Measurements from ENCODE around the gene BRPF3. TPM values are rescaled to one million over a fixed set of nuclear protein-coding genes. Genes with fewer than 3 reads are reported as not detected.

BRPF3 gene
- total RNA-seq, 1 donor from 2014 or later: 36.2 TPM

DNA sequence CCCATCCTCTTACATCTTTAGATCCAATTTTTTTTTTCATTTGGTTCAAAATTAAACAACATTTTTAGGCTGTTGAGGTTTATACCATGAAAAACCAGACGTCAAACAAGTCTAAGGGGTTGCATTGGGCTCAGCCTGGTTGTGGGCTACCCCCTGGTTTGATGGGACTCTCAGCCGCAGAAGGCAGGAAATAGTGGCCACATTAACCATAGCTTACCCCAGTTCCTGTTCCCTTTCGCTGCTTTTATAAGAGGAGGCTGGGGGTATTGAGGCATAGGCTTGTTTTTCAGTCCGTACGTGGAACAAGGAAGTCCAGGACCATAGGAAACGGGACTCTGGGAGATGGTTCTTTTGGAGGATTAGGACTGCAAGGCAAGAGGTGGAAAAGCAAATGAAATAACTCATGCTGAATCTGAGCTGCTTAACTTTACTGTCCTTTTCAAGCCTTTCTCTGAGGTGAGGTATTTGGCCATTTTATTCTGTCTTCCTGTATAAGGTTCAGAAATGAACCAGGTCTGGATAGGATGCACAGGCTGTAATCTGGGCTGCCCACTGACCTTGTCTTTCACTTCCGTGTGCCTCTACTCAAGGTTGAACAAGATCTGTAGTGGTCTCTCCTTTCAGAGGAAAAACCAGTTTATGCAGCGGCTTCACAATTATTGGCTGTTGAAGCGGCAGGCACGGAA is 7.7 kb downstream of the BRPF3 start:
- H3K4me1 Mint-ChIP-seq (ENCODE audit: low read depth, unreplicated experiment): peaks cover 10% of the 10 kb centered on the region
- TF ChIP-seq, protein P1, sequence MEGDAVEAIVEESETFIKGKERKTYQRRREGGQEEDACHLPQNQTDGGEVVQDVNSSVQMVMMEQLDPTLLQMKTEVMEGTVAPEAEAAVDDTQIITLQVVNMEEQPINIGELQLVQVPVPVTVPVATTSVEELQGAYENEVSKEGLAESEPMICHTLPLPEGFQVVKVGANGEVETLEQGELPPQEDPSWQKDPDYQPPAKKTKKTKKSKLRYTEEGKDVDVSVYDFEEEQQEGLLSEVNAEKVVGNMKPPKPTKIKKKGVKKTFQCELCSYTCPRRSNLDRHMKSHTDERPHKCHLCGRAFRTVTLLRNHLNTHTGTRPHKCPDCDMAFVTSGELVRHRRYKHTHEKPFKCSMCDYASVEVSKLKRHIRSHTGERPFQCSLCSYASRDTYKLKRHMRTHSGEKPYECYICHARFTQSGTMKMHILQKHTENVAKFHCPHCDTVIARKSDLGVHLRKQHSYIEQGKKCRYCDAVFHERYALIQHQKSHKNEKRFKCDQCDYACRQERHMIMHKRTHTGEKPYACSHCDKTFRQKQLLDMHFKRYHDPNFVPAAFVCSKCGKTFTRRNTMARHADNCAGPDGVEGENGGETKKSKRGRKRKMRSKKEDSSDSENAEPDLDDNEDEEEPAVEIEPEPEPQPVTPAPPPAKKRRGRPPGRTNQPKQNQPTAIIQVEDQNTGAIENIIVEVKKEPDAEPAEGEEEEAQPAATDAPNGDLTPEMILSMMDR (IDR thresholded peaks at IDR 0.05; ENCODE audit: partially characterized antibody, unreplicated experiment): no peak
- DNase-seq: no peak
- peaks cover 38% of the 10 kb centered on the region for H3K36me3 Mint-ChIP-seq (ENCODE audit: unreplicated experiment)
- H3K27me3 Mint-ChIP-seq (ENCODE audit: unreplicated experiment): peaks cover 2% of the 10 kb centered on the region
- H3K4me3 Mint-ChIP-seq (ENCODE audit: unreplicated experiment): no peak overlapping the region
- H3K9me3 Mint-ChIP-seq (ENCODE audit: unreplicated experiment): peaks cover 10% of the 10 kb centered on the region
- no peak overlapping the region for H3K27ac Mint-ChIP-seq (ENCODE audit: unreplicated experiment)

DNA sequence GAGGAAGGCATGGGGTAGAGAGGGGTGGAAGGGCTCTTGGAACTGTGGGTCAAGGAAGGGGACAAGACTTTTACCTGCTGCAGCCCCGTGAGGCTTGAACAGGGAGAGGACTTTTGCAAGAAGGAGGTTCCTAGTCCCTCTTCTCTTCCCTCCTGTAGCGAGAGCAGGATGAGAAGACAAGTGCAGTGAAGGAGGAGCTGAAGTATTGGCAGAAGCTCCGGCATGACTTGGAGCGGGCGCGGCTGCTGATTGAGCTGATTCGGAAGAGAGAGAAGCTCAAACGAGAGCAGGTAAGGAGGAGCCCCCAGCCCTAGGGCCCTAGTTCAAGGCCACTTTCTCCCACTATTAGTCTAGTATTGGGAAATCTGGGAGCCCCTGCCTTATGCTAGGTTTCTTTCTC is 10.6 kb downstream of the BRPF3 start:
- TF ChIP-seq, protein P1 (IDR thresholded peaks at IDR 0.05; ENCODE audit: partially characterized antibody, unreplicated experiment): no peak
- peaks cover 14% of the 10 kb centered on the region for H3K36me3 Mint-ChIP-seq (ENCODE audit: unreplicated experiment)
- no peak for DNase-seq
- no peak overlapping the region for H3K4me3 Mint-ChIP-seq (ENCODE audit: unreplicated experiment)
- H3K27ac Mint-ChIP-seq (ENCODE audit: unreplicated experiment): no peak overlapping the region
- peaks cover 2% of the 10 kb centered on the region for H3K27me3 Mint-ChIP-seq (ENCODE audit: unreplicated experiment)
- H3K4me1 Mint-ChIP-seq (ENCODE audit: low read depth, unreplicated experiment): no peaks in the 10 kb centered on the region
- H3K9me3 Mint-ChIP-seq (ENCODE audit: unreplicated experiment): peaks cover 4% of the 10 kb centered on the region

DNA sequence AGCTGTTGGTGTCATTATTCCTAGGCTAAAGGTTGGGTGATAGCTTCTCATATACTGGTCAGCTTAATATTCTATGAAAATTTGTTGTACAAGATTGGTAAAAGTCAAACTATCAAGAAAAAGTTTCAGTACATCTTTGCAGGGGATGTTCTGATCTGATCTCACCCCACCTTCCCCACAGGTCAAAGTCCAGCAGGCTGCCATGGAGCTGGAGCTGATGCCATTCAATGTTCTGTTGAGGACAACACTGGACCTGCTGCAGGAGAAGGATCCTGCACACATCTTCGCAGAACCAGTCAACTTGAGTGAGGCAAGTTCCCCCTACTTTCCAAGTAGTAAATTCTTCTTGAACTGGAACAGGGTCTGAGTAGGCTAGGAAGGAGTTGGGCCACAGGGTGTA is 13.1 kb downstream of the BRPF3 start:
- Mint-ChIP-seq H3K27ac (ENCODE audit: unreplicated experiment) (no peak overlapping the region), H3K36me3 (ENCODE audit: unreplicated experiment) (peaks cover 8% of the 10 kb centered on the region), H3K4me1 (ENCODE audit: low read depth, unreplicated experiment) (no peaks in the 10 kb centered on the region), H3K9me3 (ENCODE audit: unreplicated experiment) (peaks cover 2% of the 10 kb centered on the region), H3K4me3 (ENCODE audit: unreplicated experiment) (no peak overlapping the region), H3K27me3 (ENCODE audit: unreplicated experiment) (peaks cover 2% of the 10 kb centered on the region)
- TF ChIP-seq, protein P1 (IDR thresholded peaks at IDR 0.05; ENCODE audit: partially characterized antibody, unreplicated experiment): no peak
- no peak for DNase-seq

DNA sequence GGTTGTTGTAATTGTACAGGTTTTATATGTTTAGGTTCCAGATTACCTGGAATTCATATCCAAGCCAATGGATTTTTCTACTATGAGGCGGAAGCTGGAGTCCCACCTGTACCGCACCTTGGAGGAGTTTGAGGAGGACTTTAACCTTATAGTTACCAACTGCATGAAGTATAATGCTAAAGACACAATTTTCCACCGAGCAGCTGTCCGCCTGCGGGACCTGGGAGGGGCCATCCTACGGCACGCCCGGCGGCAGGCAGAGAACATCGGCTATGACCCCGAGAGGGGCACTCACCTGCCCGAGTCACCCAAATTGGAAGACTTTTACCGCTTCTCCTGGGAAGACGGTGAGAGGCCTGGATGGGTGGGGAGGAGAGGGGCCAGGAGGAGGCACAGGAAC is 13.6 kb downstream of the BRPF3 start:
- Mint-ChIP-seq H3K27ac (ENCODE audit: unreplicated experiment) (no peak overlapping the region), H3K27me3 (ENCODE audit: unreplicated experiment) (peaks cover 2% of the 10 kb centered on the region), H3K36me3 (ENCODE audit: unreplicated experiment) (peaks cover 6% of the 10 kb centered on the region), H3K4me1 (ENCODE audit: low read depth, unreplicated experiment) (no peaks in the 10 kb centered on the region), H3K9me3 (ENCODE audit: unreplicated experiment) (peaks cover 2% of the 10 kb centered on the region), H3K4me3 (ENCODE audit: unreplicated experiment) (no peak overlapping the region)
- DNase-seq: no peak
- TF ChIP-seq, protein P1 (IDR thresholded peaks at IDR 0.05; ENCODE audit: partially characterized antibody, unreplicated experiment): no peak

DNA sequence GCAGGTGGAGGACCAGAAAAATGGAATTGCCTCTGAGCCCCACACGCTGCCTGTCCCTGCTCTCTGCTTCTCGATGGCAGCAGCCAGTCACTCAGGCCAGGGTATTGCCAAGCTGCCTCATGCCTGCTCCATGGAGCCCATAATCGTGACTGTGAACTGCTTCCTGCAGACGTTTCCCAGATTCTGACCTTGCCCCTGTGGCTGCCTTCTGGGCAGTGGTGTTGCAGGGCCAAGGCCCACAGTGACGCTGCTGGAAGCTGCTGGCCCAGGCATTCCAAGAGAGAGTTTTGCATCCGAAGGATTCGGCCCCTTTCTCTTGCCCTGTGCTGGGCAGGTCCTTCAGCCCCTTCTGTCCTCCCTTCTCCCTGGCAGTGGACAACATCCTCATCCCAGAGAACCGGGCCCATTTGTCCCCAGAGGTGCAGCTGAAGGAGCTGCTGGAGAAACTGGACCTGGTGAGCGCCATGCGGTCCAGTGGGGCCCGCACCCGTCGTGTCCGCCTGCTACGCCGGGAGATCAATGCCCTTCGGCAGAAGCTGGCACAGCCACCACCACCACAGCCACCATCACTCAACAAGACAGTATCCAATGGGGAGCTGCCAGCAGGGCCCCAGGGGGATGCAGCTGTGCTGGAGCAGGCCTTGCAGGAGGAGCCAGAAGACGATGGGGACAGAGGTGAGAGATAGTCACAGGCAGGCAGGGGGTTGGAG is 14.5 kb downstream of the BRPF3 start:
- H3K36me3 Mint-ChIP-seq (ENCODE audit: unreplicated experiment): no peaks in the 10 kb centered on the region

More for the DNA sequence above, 14.5 kb downstream of the BRPF3 start:
- no peaks in the 10 kb centered on the region for H3K4me1 Mint-ChIP-seq (ENCODE audit: low read depth, unreplicated experiment)
- TF ChIP-seq, protein P1 (IDR thresholded peaks at IDR 0.05; ENCODE audit: partially characterized antibody, unreplicated experiment): no peak
- DNase-seq: no peak
- no peak overlapping the region for H3K4me3 Mint-ChIP-seq (ENCODE audit: unreplicated experiment)
- no peak overlapping the region for H3K27ac Mint-ChIP-seq (ENCODE audit: unreplicated experiment)
- no peaks in the 10 kb centered on the region for H3K9me3 Mint-ChIP-seq (ENCODE audit: unreplicated experiment)
- H3K27me3 Mint-ChIP-seq (ENCODE audit: unreplicated experiment): no peaks in the 10 kb centered on the region
